Activated CD4-positive, alpha-beta T cell treated with anti-CD3 and anti-CD28 coated beads, Interleukin-2, Interleukin-6, amounts not matched to agents 100 ng/mL and 50 ng/mL, durations not matched to agents 16 hours and 8 hours (primary cell): ENCODE results near the gene TNFAIP2.

Experiments
- DNase-seq: peaks from one replicate; pipeline ENCODE4 v3.0.0-alpha.2; 2020

TNFAIP2 gene

GRCh38 chr14:103122947-103123633, at the start of gene TNFAIP2:
Gene TNFAIP2, plus strand, starts transcription at chr14:103123461. Its CDS starts 2,997 bp downstream, at chr14:103126458.
- no peak for DNase-seq

- no peak for DNase-seq
Observed at GRCh38 chr14:103073876-103074728, 49.2 kb upstream of the TNFAIP2 start.

- no peak for DNase-seq
Observed at GRCh38 chr14:103074729-103075367, 48.4 kb upstream of the TNFAIP2 start.

GRCh38 chr14:103078420-103078749, 44.9 kb upstream of the TNFAIP2 start:
- peak; percentile 81 for DNase-seq

- DNase-seq, result no peak
Observed at GRCh38 chr14:103078860-103079587, 44.2 kb upstream of the TNFAIP2 start.

GRCh38 chr14:103081951-103082350, 41.3 kb upstream of the TNFAIP2 start:
- DNase-seq, result no peak

- no peak for DNase-seq
Observed at GRCh38 chr14:103084021-103084919, 39.0 kb upstream of the TNFAIP2 start, which contains the start of gene LBHD2. Gene LBHD2, plus strand, starts transcription at chr14:103084210. Its CDS starts 1,803 bp downstream, at chr14:103086013.

- no peak for DNase-seq
Observed at GRCh38 chr14:103085106-103086091, 37.9 kb upstream of the TNFAIP2 start.

GRCh38 chr14:103086771-103087342, 36.4 kb upstream of the TNFAIP2 start:
- DNase-seq, result no peak

- DNase-seq, result no peak
Observed at GRCh38 chr14:103087343-103087835, 35.9 kb upstream of the TNFAIP2 start.

- no peak for DNase-seq
Observed at GRCh38 chr14:103088921-103089320, 34.3 kb upstream of the TNFAIP2 start.

GRCh38 chr14:103089386-103090335, 33.6 kb upstream of the TNFAIP2 start:
- DNase-seq, result no peak

- DNase-seq, result no peak
Observed at GRCh38 chr14:103090481-103091020, 32.7 kb upstream of the TNFAIP2 start.

- DNase-seq, result peak; percentile 72
Observed at GRCh38 chr14:103091041-103091882, 32.0 kb upstream of the TNFAIP2 start.

- no peak for DNase-seq
Observed at GRCh38 chr14:103091883-103092222, 31.4 kb upstream of the TNFAIP2 start.

GRCh38 chr14:103093856-103094405, 29.3 kb upstream of the TNFAIP2 start:
- no peak for DNase-seq
